ENCODE data around the gene HLX.

DNA sequence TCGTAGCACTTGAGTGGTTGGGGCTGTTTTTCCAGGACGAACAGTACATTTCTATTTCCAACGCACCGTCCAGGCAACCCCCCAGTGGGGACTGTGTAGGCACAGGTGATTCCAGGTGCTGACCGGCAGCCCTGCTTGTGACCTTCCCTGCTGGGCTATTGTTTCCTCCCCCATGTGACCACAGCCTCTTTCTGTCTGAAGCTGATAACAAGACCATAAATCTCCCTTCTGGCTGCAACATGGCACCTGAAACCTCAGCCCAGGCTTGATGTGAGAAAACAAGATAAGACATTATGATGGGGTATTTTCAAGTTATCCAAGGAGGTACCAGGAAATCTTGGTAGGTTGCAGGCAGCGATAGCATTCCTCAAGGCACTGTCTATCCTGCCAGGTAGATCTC is 48.2 kb downstream of the HLX start:
- TF ChIP-seq CTCF (IDR thresholded peaks at IDR 0.05), result no peak
- TF ChIP-seq EZH2 (IDR thresholded peaks at IDR 0.05), result no peak
- no peak for TF ChIP-seq EZH2phosphoT487 (IDR thresholded peaks at IDR 0.05)

Measured in neural progenitor cell (in vitro differentiated cells).